IPS DF 6.9 (cell line): Measurements from ENCODE around the gene CCNY.
"Not testable (repeated sequence)": the region's sequence is repeated elsewhere in the genome, so short reads cannot be mapped to it uniquely, and the experiment has no call there.

Source experiments
- DNase-seq: peaks from one replicate; pipeline ENCODE4 v3.0.0-alpha.2; 2013; ENCODE audit warnings: low read depth, low spot score
- H3K27ac ChIP-seq: one replicate; pipeline ENCODE4 v1.5.1; 2013; ENCODE audit warnings: low read length, control low read depth
- H3K27me3 ChIP-seq: 2 replicates; pipeline ENCODE4 v1.6.1; 2013; ENCODE audit warnings: mild to moderate bottlenecking, low read length; ENCODE audit not compliant: control insufficient read depth, insufficient read depth
- H3K36me3 ChIP-seq: 2 replicates; pipeline ENCODE4 v1.6.1; 2013; ENCODE audit warnings: low read length; ENCODE audit not compliant: control insufficient read depth, insufficient read depth
- H3K4me1 ChIP-seq: 2 replicates; pipeline ENCODE4 v1.6.1; 2013; ENCODE audit warnings: low read length; ENCODE audit not compliant: control insufficient read depth, insufficient read depth
- H3K4me3 ChIP-seq: 2 replicates; pipeline ENCODE4 v1.5.1; 2013; ENCODE audit warnings: mild to moderate bottlenecking, low read length
- H3K9me3 ChIP-seq: 2 replicates; pipeline ENCODE4 v1.6.1; 2013; ENCODE audit warnings: low read length, inconsistent platforms; ENCODE audit not compliant: control insufficient read depth, insufficient read depth
- WGBS: extraction: QIAGEN DNeasy Blood & Tissue Kit; methylation state at CpG from one replicate; pipeline ENCODE4 v1.1.7; 2013; ENCODE audit warnings: mixed read lengths, missing lambda C conversion rate; ENCODE audit not compliant: insufficient read length, insufficient coverage; 5-methylcytosine and 5-hydroxymethylcytosine counted together

CCNY gene

DNA sequence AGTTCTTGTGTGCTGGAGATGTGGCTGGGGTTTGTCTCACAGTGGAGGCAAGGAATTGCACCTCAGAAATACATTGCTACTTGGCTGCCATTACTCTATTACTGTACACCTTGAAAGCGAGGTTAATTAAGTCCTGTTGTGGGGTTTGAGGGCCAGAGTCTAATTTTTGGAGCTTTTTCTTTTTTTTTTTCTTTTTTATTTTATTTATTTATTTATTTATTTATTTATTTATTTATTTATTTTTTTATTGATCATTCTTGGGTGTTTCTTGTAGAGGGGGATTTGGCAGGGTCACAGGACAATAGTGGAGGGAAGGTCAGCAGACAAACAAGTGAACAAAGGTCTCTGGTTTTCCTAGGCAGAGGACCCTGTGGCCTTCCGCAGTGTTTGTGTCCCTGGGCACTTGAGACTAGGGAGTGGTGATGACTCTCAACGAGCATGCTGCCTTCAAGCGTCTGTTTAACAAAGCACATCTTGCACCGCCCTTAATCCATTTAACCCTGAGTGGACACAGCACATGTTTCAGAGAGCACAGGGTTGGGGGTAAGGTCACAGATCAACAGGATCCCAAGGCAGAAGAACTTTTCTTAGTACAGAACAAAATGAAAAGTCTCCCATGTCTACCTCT is 69.8 kb downstream of the CCNY start:
- not testable (repeated sequence) for DNase-seq, H3K36me3 ChIP-seq, H3K4me1 ChIP-seq, H3K27ac ChIP-seq, H3K27me3 ChIP-seq, H3K9me3 ChIP-seq, H3K4me3 ChIP-seq
- no CpG with 5 or more reads among the region's 5 CpGs for WGBS

GRCh38 chr10:35407696-35408095 is 71.4 kb downstream of the CCNY start:
- not testable (repeated sequence) for H3K9me3 ChIP-seq, H3K27ac ChIP-seq
- WGBS: no CpG with 5 or more reads among the region's 12 CpGs

DNA sequence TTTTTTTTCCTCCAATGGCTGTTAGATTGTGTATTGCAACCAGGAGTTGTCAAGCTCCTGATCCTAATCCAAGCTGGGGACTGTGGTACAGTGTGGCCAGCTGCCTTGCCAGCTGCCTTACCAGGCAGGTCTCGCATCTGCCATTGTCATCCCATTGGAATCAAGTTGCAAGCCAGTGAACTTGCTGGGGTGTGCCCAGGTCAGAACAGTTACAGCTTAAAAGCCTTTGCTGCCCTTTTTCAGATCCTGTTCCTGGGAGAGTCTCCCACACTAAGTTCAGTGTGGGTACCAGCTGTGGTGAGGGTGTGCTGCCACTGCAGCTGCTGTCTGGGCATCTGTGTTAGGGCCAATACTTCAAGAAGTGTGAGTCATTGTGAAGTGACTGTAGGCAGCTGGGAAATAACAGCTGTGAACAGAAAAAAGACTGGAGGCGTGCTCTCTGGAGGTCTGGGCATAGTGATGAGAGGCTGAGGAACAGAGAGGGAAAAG is 72.8 kb downstream of the CCNY start:
- no peaks in the 10 kb centered on the region for H3K36me3 ChIP-seq

More at GRCh38 chr10:35407696-35408095, 71.4 kb downstream of the CCNY start:
- H3K36me3 ChIP-seq, H3K4me1 ChIP-seq, H3K27me3 ChIP-seq, DNase-seq, H3K4me3 ChIP-seq: not testable (repeated sequence)

GRCh38 chr10:35409808-35410207 is 73.5 kb downstream of the CCNY start:
- Histone ChIP-seq H3K4me3 (no peak overlapping the region), H3K27ac (no peak overlapping the region), H3K27me3 (no peaks in the 10 kb centered on the region), H3K4me1 (peaks cover 3% of the 10 kb centered on the region; the same call in 1 of the 2 replicates), H3K36me3 (no peaks in the 10 kb centered on the region), H3K9me3 (no peaks in the 10 kb centered on the region)
- no peak for DNase-seq
- WGBS: no CpG with 5 or more reads among the region's 1 CpG

More for the DNA sequence above, 72.8 kb downstream of the CCNY start:
- no CpG with 5 or more reads among the region's 2 CpGs for WGBS
- Histone ChIP-seq H3K4me3 (no peak overlapping the region), H3K27me3 (no peaks in the 10 kb centered on the region), H3K9me3 (no peaks in the 10 kb centered on the region), H3K27ac (no peak overlapping the region), H3K4me1 (peaks cover 3% of the 10 kb centered on the region; the same call in 1 of the 2 replicates)
- DNase-seq: no peak

- Histone ChIP-seq H3K36me3 (no peaks in the 10 kb centered on the region), H3K27ac (no peak overlapping the region), H3K4me3 (no peak overlapping the region), H3K27me3 (no peaks in the 10 kb centered on the region), H3K4me1 (peaks cover 5% of the 10 kb centered on the region), H3K9me3 (no peaks in the 10 kb centered on the region)
- no CpG with 5 or more reads among the region's 4 CpGs for WGBS
- DNase-seq: no peak
Measured at GRCh38 chr10:35412003-35412723, 75.9 kb downstream of the CCNY start.

DNA sequence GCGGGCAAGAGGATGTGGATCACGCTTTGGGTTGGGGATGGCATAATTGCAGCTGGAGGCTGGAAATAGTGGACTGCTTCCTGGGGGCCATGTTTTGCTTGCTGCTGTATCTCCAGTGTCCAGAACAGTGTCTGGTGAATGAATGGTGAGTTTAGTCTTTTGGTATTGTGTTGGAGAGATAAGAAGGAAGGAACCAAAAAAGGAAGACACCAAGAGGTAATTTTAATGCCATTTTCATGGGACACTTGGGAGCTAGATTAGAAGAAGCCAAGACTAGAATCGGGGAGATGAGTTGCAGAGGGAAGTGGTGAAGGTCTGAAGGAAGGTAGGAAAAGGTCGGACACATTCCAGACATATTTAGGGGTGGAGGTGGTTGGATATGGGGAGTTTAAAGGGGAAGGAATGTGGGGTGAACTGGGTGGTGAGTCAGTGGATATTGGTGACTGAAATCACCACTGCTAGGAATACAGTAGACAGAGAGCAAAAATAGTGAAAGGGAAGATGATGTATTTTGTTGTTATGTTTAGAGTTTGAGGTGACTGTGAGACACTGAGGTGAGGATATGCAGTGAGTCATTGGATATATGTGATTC is 76.7 kb downstream of the CCNY start:
- 100% methylated on average over 1 of the region's 4 CpGs for WGBS
- no peaks in the 10 kb centered on the region for H3K36me3 ChIP-seq
- no peak overlapping the region for H3K27ac ChIP-seq
- H3K4me3 ChIP-seq: no peak overlapping the region
- no peaks in the 10 kb centered on the region for H3K9me3 ChIP-seq
- DNase-seq: no peak
- H3K27me3 ChIP-seq: no peaks in the 10 kb centered on the region
- peaks cover 5% of the 10 kb centered on the region for H3K4me1 ChIP-seq

- H3K36me3 ChIP-seq: no peaks in the 10 kb centered on the region; the same call in 1 of the 2 replicates
- DNase-seq: no peak
- no CpG with 5 or more reads among the region's 12 CpGs for WGBS
- no peak overlapping the region for H3K27ac ChIP-seq
- H3K27me3 ChIP-seq: no peaks in the 10 kb centered on the region
- no peak overlapping the region for H3K4me3 ChIP-seq
- no peaks in the 10 kb centered on the region for H3K9me3 ChIP-seq
- H3K4me1 ChIP-seq: peaks cover 6% of the 10 kb centered on the region
Measured at GRCh38 chr10:35413985-35414861, 77.9 kb downstream of the CCNY start.

GRCh38 chr10:35415505-35415904 is 79.2 kb downstream of the CCNY start:
- Histone ChIP-seq H3K4me1 (peaks cover 8% of the 10 kb centered on the region), H3K9me3 (no peaks in the 10 kb centered on the region), H3K27me3 (no peaks in the 10 kb centered on the region), H3K4me3 (no peak overlapping the region), H3K36me3 (no peaks in the 10 kb centered on the region; the same call in 1 of the 2 replicates), H3K27ac (no peak overlapping the region)
- no peak for DNase-seq
- no CpG with 5 or more reads among the region's 5 CpGs for WGBS

GRCh38 chr10:35416619-35417312 is 80.5 kb downstream of the CCNY start:
- Histone ChIP-seq H3K4me1 (peaks cover 12% of the 10 kb centered on the region), H3K27ac (no peak overlapping the region), H3K9me3 (no peaks in the 10 kb centered on the region), H3K27me3 (no peaks in the 10 kb centered on the region), H3K36me3 (no peaks in the 10 kb centered on the region; the same call in 1 of the 2 replicates), H3K4me3 (no peak overlapping the region)
- WGBS: no CpG with 5 or more reads among the region's 8 CpGs
- no peak for DNase-seq
